Raji (cell line): ENCODE results near the gene APEH.

Source experiments
- POLR2A ChIP-seq: IDR thresholded peaks from 2 replicates; pipeline ENCODE4 v1.6.1; 2011; ENCODE audit warnings: low read depth, low read length, control low read depth; ENCODE audit not compliant: insufficient read depth

The APEH gene

DNA sequence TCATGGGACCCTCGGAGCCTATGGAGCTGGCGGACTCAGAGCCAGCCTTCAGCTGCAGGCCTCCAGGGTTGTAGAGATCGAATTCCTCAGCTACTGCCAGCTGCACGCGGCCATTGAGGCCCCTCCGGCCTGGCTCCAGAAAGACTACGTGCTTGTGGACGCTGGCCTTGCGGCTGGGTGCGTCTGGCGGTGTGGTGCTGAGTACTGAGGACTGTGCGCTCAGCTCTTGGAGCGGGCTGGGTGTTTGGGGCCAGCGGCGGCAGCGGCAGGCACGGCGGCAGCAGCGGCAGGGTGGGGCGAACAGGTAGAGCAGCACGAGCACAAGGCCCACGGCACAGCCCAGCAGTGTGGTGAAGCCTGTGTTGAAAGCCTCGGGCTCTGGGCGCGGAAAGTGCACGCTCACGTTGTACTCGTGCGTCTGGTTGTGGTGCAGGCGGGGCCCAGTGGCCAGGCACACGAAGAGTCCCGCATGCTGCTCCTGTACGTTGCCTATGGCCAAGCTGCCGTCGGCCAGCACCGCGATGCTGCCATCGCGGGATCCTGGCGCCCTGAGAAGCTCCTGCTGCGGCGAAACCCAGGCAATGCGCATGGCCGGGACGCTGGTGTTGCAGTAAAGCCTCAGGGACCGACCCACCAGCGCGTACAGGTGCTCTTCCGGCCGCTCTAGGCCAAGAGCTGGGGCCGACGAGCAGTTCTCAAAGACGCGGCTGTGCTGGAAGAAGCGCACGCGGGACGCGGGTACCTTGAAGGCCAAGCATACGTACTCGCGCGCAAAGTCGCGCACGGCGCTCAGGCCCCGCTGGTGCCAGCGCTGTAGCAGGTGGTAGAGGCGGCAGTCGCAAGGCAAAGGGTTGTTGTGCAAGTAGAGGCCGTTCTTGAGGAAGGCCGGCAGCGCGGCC, 44.1 kb downstream of the APEH start:
- no peak for TF ChIP-seq POLR2A

DNA sequence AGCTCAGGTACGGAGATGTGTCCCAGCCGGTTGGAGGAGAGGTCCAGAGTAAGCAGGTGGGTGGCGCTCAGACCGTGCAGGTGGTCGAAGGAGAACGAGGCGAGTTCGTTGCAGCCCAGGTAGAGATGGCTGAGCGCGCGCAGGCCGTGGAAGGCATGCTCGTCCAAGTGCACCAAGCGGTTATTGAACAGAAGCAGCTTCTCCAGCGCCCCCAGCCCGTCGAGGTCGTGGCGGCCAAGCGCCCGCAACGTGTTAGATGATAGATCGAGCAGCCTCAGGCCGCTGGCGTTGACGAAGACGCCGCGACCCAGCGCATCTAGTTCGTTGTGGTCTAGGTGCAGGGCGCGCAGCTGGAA, 44.7 kb downstream of the APEH start:
- no peak for TF ChIP-seq POLR2A

DNA sequence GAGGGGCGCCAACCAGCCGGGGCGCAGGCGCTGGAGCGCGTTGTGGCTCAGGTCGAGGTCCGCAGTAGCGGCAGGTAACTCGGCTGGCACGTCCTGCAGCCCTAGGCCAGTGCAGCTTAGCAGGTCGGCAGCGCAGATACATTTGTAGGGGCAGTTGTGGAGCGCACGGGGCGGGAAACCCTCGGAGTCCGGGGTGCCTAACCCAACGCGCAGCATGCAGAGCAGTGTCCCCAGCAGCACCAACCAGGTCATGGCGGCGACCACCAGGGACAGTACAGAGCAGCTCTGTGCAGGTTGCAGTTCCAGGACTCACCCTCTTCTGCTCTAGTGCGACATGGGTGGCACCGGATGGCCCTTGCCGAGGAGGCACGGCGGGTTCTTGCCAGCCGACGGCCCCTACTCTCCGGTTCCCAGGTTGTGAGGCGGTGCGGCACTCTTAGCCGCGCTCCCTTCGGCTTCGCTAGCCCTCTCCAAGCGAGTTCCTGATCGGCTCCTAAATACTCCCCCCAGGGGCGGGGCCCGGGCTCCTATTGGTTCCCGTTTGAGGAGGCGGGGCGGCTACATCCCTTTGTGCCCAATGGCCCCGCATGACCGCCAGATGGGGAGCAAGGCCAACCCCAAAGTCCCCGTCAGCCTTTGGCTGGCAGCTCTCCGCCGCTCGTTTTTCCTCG, 45.2 kb downstream of the APEH start, which contains the start of gene AMIGO3:
Gene AMIGO3 (minus strand): TSS at position 471 of the 671 bp plus-strand sequence. CDS start 219 bp downstream, at position 252.
- TF ChIP-seq POLR2A: peak; percentile 90

DNA sequence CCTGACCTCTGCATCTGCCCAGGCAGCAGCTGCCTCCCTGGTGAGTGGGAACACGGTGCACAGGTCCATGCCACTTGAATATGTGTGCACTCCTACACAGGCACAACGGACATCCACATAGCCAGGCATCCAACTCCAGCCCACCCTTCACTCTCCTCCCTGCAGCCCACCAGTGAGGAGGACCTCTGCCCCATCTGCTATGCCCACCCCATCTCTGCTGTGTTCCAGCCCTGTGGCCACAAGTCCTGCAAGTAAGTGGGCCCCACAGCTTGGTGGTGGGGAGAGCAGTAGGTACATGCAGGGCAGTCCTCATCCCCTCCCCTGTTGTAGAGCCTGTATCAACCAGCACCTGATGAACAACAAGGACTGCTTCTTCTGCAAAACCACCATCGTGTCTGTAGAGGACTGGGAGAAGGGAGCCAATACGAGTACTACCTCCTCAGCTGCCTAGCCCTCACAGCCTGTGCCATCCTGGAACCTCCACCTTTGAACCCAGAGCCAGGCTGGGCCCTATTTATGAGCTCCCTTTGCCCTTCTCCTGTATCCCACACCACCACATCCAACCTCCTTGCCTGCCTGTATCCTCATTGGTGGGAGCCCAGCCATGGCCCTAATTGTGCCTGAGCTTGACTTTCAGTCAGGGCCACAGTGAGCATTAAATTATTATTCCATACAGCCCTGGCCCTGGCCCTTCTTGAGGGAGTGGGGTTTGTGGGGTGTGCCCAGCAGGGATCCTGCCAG, 46.9 kb downstream of the APEH start:
- TF ChIP-seq POLR2A: no peak; the same call in 1 of the 2 replicates

DNA sequence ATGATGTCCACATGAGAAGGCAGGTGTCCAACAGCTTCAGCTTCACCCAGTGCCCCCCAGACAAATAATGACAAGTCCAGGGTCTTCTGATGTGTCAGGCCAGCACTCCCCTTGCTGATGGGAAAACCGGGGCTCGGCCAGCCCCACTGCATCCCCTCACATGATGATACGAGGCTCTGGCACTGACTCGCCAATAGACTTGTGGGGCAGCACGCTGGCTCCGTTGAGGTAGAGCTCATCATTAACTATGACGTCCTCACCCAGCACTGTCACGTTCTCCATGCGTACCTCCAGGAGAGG, 47.4 kb downstream of the APEH start:
- TF ChIP-seq POLR2A: no peak

DNA sequence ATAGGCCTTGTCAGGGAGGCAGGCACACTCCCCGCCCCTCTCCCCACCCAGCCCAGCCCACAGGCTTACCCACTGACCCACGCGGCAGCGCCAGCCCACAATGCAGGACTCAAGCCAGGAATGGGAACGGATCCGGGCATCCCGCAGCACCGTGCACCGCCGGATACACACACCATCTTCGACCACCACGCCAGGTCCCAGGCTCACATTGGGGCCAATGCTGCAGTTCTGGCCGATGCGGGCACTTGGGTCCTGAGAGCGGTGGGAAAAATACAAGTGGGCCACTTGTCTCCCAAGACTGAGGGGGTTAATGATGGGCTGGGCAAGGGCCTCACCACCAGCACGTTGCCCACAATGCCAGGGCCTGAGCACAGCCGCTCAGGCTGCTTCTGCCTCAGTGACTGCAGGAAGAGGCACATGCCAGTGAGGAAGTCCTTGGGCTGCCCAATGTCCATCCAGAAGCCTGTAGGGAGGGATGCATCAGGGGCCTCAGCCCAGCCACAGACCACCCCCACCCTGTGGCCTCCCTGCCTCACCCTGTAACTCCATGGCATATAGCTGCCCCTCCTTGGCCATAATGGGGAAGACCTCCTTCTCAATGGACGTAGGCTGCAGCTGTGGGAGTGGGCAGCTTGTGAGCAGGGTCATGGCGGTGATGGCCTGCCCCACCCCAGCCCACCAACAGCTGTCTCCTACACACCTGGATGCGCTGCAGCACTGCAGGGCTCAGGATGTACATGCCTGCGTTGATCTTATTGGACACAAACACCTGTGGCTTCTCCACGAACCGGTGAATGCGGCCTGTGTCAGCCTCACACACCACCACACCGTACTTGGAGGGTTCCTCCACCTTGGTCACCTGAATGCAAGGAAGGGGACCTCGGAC, 48.0 kb downstream of the APEH start:
- TF ChIP-seq POLR2A: no peak

DNA sequence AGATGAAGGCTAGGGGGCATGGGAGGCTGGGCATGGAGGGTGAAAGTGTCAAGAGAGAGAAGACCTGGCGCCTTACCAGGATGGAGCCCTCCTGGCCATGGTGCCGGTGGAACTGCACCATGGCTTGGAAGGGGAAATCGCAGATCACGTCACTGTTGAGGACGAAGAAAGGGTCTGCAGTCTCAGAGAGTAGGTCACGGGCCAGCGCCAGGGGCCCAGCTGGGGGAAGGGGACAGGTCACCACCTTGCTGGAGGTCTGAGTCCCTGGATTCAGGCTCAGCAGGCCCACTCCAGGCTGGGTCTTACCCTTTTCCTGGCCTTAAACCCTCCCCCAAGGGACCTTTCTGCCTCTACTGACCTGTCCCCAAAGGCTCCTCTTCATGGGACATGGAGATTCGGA, 48.7 kb downstream of the APEH start:
- no peak for TF ChIP-seq POLR2A

DNA sequence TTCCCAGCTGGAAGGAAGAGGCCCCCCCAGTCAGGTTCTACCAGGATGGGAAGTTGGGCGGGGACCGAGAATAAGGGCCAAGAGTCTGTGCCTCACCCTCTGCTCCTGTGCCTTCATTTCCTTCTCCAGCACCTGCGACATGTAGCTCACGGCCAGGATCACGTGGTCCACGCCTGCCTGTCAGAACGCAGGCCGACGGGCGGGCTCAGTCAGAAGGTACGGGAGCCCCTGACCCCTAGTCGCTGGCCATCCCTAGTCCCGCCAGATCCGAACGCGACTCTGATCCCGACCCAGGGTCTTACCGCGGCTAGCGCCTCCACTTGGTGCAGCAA, 49.1 kb downstream of the APEH start:
- peak; percentile 52 for TF ChIP-seq POLR2A

DNA sequence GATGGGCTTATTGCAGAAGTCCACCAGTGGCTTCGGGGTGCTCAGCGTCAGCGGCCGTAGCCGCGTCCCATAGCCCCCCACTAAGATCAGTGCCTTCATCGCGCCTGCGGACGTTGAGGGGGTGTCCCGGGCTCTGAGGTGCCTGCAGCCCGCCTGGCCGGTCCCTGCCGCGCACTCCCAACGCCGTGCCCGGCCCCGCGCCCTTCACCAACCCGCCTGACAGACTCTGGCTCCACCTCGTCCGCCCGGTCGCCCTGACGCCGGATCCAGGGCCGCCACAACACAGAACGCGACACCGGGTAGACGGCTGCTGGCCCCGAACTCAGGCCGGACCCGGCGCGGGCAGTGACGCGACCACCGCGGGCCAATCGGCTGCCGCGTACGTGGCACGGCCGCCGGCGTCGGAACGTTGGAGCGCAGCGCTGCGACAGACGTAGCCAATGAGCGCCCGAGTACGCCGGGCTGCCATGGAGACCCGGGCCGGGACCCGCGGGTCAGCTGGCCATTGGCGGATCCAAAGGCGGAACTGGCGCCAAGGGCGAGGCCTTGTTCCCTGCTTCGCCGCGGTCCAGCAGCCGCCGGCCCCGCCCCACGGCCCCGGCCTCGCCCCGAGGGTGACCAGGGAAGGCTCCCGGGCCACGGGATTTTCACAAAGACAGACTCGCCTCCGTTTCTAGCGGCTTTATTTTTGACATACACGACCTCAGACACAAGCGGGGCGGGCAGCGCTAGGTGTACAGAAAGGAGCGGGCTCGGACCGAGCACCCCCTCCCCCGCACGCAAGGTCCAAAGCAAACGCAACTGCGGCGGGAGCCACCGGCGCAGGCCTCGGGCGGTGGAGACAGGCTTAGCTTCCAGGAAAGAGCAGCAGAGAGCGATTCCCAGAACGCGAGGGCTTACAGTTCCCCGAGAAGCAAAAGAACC, 49.7 kb downstream of the APEH start, which contains the start of gene GMPPB:
Gene GMPPB (minus strand): TSS at position 324 of the 924 bp plus-strand sequence. CDS start 225 bp downstream, at position 99.
- peak; percentile 69 for TF ChIP-seq POLR2A

DNA sequence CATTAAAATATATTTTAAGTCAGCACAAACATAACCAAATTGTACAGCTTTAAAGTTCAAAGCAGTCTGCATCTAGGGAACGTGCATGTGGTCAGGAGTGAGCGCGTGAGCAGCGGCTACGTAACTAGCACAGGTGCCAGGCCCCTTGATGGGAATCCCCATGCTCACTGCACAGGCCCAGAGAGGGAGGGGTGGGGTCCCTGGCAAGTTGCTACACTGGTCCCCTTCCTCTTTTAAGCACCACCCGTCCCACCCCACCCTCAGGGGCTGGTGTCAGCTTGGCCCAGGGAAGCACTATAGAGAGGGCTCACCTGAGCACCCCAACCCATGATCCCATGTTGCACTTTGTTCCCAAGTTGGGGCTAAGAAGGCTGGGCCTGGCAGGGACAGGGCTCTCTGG, 50.4 kb downstream of the APEH start:
- TF ChIP-seq POLR2A: no peak

DNA sequence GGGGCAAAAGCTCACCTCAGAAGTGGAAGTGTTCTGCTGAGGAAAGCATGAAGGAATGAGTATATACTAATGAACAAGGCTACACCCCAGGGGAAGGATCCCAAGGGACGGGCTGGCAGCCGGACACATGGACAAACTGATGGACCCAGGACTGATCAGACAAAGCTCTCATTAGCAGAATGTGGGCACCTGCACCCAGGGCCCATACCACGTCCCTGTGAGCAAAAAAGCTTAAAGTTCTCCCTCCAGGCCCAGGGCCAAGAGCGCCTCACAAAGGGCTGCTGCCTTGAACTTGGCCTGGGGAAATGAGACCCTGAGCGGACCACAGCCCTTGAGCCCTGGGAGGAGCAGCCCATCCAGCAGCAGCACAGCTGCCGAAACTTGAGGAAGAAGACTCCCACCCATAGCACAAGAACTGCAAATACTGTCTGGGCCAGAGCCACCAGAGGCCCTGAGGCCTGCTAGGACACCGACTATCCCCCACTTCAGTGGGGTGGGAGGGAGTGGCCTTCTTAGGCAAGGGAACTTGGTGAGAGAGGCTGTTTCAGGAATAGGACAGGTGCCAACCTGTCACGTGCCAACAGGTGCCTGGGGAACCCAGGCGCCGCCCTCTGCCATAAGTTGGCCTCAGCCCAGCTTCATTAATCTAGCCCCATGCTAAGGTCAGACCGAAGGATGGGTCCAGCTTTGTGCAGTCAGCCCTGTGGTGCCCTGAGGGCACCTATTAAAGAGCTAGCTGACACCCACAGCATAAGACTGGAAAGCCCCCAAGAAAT, 51.9 kb downstream of the APEH start:
- no peak for TF ChIP-seq POLR2A

DNA sequence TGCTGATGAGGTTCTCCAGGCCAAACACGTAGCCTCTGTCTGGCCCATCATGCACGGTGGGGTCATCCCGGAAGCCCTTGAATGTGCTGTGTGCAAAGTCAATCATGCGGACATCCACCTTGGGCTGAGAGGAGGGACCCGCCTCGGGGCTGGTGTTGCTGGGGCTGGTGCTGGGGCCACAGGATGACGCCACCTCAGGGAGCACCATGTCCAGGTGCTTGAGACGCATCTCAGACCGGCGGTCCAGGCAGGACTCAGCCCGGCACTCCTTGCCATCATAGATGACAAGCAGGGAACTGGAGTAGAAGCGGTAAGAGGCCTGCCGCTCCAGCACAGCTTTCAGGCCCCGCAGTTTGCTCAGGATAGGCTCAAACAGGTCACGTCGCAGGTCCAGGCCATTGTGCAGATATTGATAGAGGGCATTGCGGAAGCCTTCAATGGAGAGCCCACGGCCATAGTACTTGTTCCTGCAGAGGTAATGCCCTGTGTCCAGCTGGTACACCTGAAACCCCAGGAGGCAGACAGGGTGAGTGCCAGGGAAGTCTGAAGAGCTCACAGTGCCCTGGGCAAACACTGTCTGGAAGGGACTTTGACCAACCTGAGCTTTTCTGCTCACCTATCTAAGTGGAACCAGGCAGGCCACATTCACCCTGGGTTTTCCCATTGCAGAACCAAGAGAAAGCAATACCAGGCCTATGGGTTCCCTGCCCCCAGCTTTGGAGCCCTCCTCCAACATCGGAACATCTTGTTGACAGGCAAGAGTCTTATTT, 53.2 kb downstream of the APEH start:
- TF ChIP-seq POLR2A: no peak

DNA sequence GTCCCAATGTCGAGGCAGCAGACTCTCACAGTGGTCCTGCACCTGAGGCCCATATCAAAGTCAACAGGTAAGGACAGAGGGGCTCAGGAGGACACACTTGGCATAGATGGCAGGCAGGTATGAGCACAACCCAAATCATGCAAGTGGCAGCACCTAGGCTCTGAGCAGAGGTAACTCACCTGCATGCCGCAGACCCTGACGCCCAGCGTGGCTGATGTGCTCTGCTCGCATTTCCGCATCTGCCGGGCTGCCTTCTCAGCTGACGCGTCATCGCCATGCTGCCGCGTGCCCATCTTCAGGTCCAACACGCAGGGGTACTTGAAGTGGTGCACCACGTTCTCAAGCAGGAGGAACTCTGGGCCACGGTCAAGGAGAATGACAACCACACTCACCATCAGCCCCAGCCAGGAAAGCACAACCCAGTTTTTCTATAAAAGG, 53.8 kb downstream of the APEH start:
- no peak for TF ChIP-seq POLR2A
